ENCODE results near the gene LRRC36. TPM values are rescaled to one million over a fixed set of nuclear protein-coding genes. Genes with fewer than 3 reads are reported as not detected.

LRRC36 gene
- total RNA-seq, 1 donor from 2014 or later = not detected

DNA sequence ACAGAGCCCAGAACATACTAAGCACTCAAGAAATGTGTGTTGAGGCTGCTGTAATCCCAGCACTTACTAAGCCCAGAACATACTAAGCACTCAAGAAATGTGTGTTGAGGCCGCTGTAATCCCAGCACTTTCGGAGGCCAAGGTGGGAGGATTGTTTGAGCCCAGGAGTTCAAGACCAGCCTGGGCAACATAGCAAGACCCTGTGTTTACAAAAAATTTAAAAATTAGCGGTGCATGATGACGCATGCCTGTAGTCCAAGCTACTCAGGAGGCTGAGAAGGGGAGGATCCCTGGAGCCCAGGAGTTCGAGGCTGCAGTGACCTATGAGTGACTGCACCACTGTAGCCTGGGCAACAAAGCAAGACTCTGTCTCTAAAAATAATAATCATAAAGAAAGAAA lies 96.4 kb downstream of the LRRC36 start:
- FAIRE-seq (no peak), DNase-seq (ENCODE audit: low read depth) (no peak)
- TF ChIP-seq, protein P1, sequence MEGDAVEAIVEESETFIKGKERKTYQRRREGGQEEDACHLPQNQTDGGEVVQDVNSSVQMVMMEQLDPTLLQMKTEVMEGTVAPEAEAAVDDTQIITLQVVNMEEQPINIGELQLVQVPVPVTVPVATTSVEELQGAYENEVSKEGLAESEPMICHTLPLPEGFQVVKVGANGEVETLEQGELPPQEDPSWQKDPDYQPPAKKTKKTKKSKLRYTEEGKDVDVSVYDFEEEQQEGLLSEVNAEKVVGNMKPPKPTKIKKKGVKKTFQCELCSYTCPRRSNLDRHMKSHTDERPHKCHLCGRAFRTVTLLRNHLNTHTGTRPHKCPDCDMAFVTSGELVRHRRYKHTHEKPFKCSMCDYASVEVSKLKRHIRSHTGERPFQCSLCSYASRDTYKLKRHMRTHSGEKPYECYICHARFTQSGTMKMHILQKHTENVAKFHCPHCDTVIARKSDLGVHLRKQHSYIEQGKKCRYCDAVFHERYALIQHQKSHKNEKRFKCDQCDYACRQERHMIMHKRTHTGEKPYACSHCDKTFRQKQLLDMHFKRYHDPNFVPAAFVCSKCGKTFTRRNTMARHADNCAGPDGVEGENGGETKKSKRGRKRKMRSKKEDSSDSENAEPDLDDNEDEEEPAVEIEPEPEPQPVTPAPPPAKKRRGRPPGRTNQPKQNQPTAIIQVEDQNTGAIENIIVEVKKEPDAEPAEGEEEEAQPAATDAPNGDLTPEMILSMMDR (IDR thresholded peaks at IDR 0.05; ENCODE audit: insufficient read depth, low read length, severe bottlenecking) = no peak
- Histone ChIP-seq H3K36me3 (ENCODE audit: control insufficient read depth, insufficient read depth, low read length) (no peaks in the 10 kb centered on the region), H3K27me3 (ENCODE audit: control insufficient read depth, insufficient read depth, low read length) (no peaks in the 10 kb centered on the region), H3K4me3 (ENCODE audit: low read depth, low read length) (no peak overlapping the region)

GRCh38 chr16:67423611-67424260 lies 97.1 kb downstream of the LRRC36 start:
- DNase-seq (ENCODE audit: low read depth) (no peak), FAIRE-seq (no peak)
- no peaks in the 10 kb centered on the region for H3K27me3 ChIP-seq (ENCODE audit: control insufficient read depth, insufficient read depth, low read length)
- H3K36me3 ChIP-seq (ENCODE audit: control insufficient read depth, insufficient read depth, low read length) = no peaks in the 10 kb centered on the region
- TF ChIP-seq, protein P1 (IDR thresholded peaks at IDR 0.05; ENCODE audit: insufficient read depth, low read length, severe bottlenecking) = no peak
- H3K4me3 ChIP-seq (ENCODE audit: low read depth, low read length) = no peak overlapping the region

DNA sequence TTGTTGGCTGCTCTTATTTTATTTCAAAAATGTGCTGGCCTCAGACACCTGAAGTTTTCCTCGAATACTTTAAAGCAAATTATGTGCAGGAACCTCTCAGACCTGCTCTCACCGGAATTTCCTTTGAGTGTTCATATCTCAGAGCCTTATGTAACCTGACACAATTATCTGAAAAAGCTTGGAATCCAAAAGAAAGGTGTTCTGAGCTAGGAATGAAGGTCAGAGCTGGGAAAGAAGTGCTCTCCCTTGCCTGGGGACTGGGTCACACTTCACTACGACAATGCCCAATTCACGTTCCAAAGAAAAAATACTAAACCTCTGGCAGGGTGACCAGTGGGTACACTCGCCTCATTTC lies 97.6 kb downstream of the LRRC36 start:
- Histone ChIP-seq H3K36me3 (ENCODE audit: control insufficient read depth, insufficient read depth, low read length) (no peaks in the 10 kb centered on the region), H3K27me3 (ENCODE audit: control insufficient read depth, insufficient read depth, low read length) (no peaks in the 10 kb centered on the region), H3K4me3 (ENCODE audit: low read depth, low read length) (no peak overlapping the region)
- no peak for FAIRE-seq
- TF ChIP-seq, protein P1 (IDR thresholded peaks at IDR 0.05; ENCODE audit: insufficient read depth, low read length, severe bottlenecking) = no peak
- DNase-seq (ENCODE audit: low read depth) = no peak

DNA sequence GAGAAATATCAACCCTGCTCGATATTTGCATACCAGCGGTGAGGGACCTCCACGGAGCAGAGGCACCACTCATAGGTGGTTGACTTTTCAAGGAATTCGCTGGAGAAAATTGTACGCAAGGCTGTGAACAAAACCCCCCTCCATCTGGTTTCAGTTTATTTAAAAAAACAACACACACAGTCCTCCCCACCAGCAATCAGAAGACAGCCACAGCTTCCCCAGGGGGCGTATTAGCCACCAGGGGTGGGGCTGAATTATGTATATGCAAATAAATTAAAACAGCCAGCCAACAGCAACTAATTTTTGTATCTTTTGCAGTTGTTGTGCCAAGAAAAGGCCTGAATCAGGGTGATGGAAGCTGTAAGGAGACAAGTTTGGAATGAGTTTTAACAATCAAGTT lies 98.4 kb downstream of the LRRC36 start:
- DNase-seq (ENCODE audit: low read depth) = no peak
- H3K36me3 ChIP-seq (ENCODE audit: control insufficient read depth, insufficient read depth, low read length) = no peaks in the 10 kb centered on the region
- TF ChIP-seq, protein P1 (IDR thresholded peaks at IDR 0.05; ENCODE audit: insufficient read depth, low read length, severe bottlenecking) = no peak
- H3K27me3 ChIP-seq (ENCODE audit: control insufficient read depth, insufficient read depth, low read length) = no peaks in the 10 kb centered on the region
- no peak for FAIRE-seq
- no peak overlapping the region for H3K4me3 ChIP-seq (ENCODE audit: low read depth, low read length)

DNA sequence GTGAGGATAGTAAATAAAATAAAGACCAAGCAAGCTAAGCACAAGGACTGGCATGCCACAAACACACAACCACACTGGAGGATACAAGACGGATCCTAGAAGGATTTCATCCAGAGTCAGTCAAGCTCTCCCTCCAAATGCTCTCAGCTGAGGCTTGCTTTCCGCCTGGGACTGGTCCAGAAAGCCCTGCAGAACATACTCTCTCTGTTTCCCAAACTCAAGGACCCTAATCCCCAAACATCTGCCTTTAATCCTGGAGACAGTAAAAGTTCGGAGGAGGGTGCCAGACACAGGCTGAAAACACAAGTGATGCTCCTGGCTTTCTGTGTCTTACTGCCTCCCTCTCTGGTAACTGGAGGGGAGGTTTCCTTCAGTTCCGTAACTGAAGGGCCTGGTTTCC lies 99.0 kb downstream of the LRRC36 start:
- Histone ChIP-seq H3K36me3 (ENCODE audit: control insufficient read depth, insufficient read depth, low read length) (no peaks in the 10 kb centered on the region), H3K27me3 (ENCODE audit: control insufficient read depth, insufficient read depth, low read length) (no peaks in the 10 kb centered on the region), H3K4me3 (ENCODE audit: low read depth, low read length) (no peak overlapping the region)
- no peak for FAIRE-seq
- no peak for DNase-seq (ENCODE audit: low read depth)
- TF ChIP-seq, protein P1 (IDR thresholded peaks at IDR 0.05; ENCODE audit: insufficient read depth, low read length, severe bottlenecking) = no peak

DNA sequence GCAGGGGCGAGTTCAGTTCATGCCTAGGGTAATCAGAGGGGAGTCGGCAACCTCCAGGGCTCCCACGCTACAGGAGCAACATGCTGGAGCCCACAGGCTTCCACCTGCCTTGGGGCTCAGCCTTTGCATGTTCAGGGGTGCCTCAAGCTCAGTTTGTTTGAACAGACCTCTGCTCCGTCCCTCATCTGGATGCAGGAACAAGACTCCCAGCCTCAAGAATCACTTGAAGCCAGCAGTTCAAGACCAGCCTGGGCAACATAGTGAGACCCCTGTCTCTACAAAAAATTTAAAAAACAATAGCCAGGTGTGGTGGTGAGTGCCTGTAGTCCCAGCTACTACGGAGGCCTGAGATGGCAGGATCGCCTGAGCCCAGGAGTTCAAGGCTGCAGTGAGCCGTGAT lies 99.4 kb downstream of the LRRC36 start:
- TF ChIP-seq, protein P1 (IDR thresholded peaks at IDR 0.05; ENCODE audit: insufficient read depth, low read length, severe bottlenecking) = no peak
- no peak for FAIRE-seq
- no peaks in the 10 kb centered on the region for H3K36me3 ChIP-seq (ENCODE audit: control insufficient read depth, insufficient read depth, low read length)
- no peaks in the 10 kb centered on the region for H3K27me3 ChIP-seq (ENCODE audit: control insufficient read depth, insufficient read depth, low read length)
- DNase-seq (ENCODE audit: low read depth) = no peak
- no peak overlapping the region for H3K4me3 ChIP-seq (ENCODE audit: low read depth, low read length)
